ENCODE measurements around the gene PTGS2. TPM values are rescaled to one million over a fixed set of nuclear protein-coding genes. Genes with fewer than 3 reads are reported as not detected.

The PTGS2 gene
- total RNA-seq, 4 donors from 2014 or later, result 5.7 to 14.7 (median 6.6) TPM

DNA sequence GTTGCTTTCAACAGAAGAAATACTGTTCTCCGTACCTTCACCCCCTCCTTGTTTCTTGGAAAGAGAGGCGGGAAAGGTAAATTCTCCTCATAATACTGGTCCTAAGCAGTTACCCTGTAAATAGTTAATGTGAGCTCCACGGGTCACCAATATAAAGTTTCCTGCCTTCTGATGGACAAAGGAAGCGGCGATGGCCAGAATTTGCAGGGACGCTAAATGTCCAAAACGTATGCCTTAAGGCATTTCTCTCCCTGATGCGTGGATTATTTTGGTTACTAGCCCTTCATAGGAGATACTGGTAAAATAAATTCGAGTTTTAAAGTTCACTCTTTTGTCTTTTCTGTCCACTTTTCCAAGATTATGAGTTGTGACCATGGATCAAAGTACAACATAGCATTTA is 898 bp upstream of the PTGS2 start:
- H3K36me3 ChIP-seq, result peaks cover 6% of the 10 kb centered on the region
- peak overlapping the region; percentile 80 for H3K27ac ChIP-seq
- no peak for TF ChIP-seq POLR2A (IDR thresholded peaks at IDR 0.05)
- no peak for TF ChIP-seq POLR2AphosphoS5 (IDR thresholded peaks at IDR 0.05)
- no peak for TF ChIP-seq EP300 (IDR thresholded peaks at IDR 0.05)
- TF ChIP-seq, protein P1, sequence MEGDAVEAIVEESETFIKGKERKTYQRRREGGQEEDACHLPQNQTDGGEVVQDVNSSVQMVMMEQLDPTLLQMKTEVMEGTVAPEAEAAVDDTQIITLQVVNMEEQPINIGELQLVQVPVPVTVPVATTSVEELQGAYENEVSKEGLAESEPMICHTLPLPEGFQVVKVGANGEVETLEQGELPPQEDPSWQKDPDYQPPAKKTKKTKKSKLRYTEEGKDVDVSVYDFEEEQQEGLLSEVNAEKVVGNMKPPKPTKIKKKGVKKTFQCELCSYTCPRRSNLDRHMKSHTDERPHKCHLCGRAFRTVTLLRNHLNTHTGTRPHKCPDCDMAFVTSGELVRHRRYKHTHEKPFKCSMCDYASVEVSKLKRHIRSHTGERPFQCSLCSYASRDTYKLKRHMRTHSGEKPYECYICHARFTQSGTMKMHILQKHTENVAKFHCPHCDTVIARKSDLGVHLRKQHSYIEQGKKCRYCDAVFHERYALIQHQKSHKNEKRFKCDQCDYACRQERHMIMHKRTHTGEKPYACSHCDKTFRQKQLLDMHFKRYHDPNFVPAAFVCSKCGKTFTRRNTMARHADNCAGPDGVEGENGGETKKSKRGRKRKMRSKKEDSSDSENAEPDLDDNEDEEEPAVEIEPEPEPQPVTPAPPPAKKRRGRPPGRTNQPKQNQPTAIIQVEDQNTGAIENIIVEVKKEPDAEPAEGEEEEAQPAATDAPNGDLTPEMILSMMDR (IDR thresholded peaks at IDR 0.05), result no peak
- H3K9me3 ChIP-seq, result no peaks in the 10 kb centered on the region
- peaks cover 12% of the 10 kb centered on the region for H3K4me1 ChIP-seq
- WGBS, result 10% methylated on average over 9 of the region's 9 CpGs
- DNase-seq (ENCODE audit: low spot score in 2 of 2), result no peak
- no peaks in the 10 kb centered on the region for H3K27me3 ChIP-seq
- peak overlapping the region; percentile 54 for H3K4me3 ChIP-seq

DNA sequence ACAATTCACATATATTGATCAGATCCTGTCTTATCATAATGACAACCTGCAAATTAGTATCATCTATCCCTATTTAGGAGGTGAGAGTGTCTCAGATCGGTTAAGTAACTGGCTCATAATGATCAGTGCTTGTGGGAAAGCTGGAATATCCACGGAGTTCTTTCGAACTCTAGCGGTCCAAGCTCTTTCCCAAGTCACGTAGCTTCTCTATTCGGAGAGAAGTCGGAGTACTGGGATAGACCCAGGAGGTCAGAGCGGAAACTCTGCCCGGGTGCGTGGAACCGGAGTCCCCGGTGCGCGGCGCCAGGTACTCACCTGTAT is 339 bp downstream of the PTGS2 start:
- peaks cover 12% of the 10 kb centered on the region for H3K4me1 ChIP-seq
- peak overlapping the region; percentile 54 for H3K4me3 ChIP-seq
- no peaks in the 10 kb centered on the region for H3K27me3 ChIP-seq
- H3K9me3 ChIP-seq, result no peaks in the 10 kb centered on the region
- H3K27ac ChIP-seq, result peak overlapping the region; percentile 80
- DNase-seq (ENCODE audit: low spot score in 2 of 2), result no peak
- peaks cover 17% of the 10 kb centered on the region for H3K36me3 ChIP-seq
- under 1% methylated on average over 7 of the region's 15 CpGs for WGBS
- TF ChIP-seq EP300 (IDR thresholded peaks at IDR 0.05) (no peak), POLR2AphosphoS5 (IDR thresholded peaks at IDR 0.05) (no peak), POLR2A (IDR thresholded peaks at IDR 0.05) (no peak)
- TF ChIP-seq, protein P1 (IDR thresholded peaks at IDR 0.05), result no peak

DNA sequence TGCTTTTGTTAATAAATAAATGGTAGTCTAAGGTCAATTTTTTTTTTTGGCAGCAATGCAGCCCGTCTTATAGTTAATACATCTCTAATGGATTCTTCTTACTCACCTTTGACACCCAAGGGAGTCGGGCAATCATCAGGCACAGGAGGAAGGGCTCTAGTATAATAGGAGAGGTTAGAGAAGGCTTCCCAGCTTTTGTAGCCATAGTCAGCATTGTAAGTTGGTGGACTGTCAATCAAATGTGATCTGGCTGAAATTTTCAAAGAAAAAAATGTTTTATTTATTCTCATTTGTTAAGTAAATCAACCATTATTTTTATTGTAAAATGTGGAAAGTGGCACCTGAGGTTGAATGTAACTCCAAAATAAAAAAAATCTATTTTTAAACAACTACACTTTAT is 2.1 kb downstream of the PTGS2 start:
- TF ChIP-seq POLR2A (IDR thresholded peaks at IDR 0.05) (no peak), POLR2AphosphoS5 (IDR thresholded peaks at IDR 0.05) (no peak), EP300 (IDR thresholded peaks at IDR 0.05) (no peak)
- TF ChIP-seq, protein P1 (IDR thresholded peaks at IDR 0.05), result no peak
- Histone ChIP-seq H3K9me3 (no peaks in the 10 kb centered on the region), H3K4me1 (peaks cover 12% of the 10 kb centered on the region), H3K36me3 (peaks cover 24% of the 10 kb centered on the region), H3K27me3 (no peaks in the 10 kb centered on the region), H3K27ac (no peak overlapping the region), H3K4me3 (no peak overlapping the region)
- no peak for DNase-seq (ENCODE audit: low spot score in 2 of 2)
- WGBS, result 87% methylated on average over 2 of the region's 2 CpGs

GRCh38 chr1:186672596-186672995 is 7.6 kb downstream of the PTGS2 start:
- Histone ChIP-seq H3K4me1 (no peaks in the 10 kb centered on the region), H3K36me3 (peaks cover 24% of the 10 kb centered on the region), H3K27ac (no peak overlapping the region), H3K9me3 (no peaks in the 10 kb centered on the region), H3K27me3 (no peaks in the 10 kb centered on the region), H3K4me3 (no peak overlapping the region)
- no peak for DNase-seq (ENCODE audit: low spot score in 2 of 2)
- TF ChIP-seq EP300 (IDR thresholded peaks at IDR 0.05), result no peak
- no peak for TF ChIP-seq POLR2A (IDR thresholded peaks at IDR 0.05)
- TF ChIP-seq, protein P1 (IDR thresholded peaks at IDR 0.05), result no peak
- no peak for TF ChIP-seq POLR2AphosphoS5 (IDR thresholded peaks at IDR 0.05)
- 93% methylated on average over 3 of the region's 3 CpGs for WGBS

DNA sequence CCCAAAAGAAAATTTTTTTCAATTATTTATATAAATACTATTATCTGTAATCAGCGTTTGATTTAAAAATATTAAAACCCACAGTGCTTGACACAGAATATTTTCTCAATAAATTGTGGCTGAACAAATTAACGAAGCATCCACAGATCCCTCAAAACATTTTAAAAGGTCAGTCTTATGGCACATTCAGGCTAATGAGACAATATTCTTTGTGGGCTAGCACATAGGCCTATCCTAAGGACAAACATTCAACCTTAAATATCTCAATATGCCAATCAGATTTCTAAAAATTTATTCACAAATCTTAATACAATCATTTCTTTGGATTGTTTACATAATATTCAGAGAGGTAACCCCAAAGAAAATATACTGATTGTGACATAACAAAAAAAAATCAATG is 8.1 kb downstream of the PTGS2 start:
- no peaks in the 10 kb centered on the region for H3K9me3 ChIP-seq
- H3K4me1 ChIP-seq, result no peaks in the 10 kb centered on the region
- H3K27ac ChIP-seq, result no peak overlapping the region
- 88% methylated on average over 2 of the region's 2 CpGs for WGBS
- H3K27me3 ChIP-seq, result no peaks in the 10 kb centered on the region
- peaks cover 24% of the 10 kb centered on the region for H3K36me3 ChIP-seq
- DNase-seq (ENCODE audit: low spot score in 2 of 2), result no peak
- TF ChIP-seq POLR2A (IDR thresholded peaks at IDR 0.05), result no peak
- no peak for TF ChIP-seq EP300 (IDR thresholded peaks at IDR 0.05)
- TF ChIP-seq, protein P1 (IDR thresholded peaks at IDR 0.05), result no peak
- H3K4me3 ChIP-seq, result no peak overlapping the region
